HCT116 (cell line): ENCODE measurements around the gene IPP. TPM values are rescaled to one million over a fixed set of nuclear protein-coding genes. Genes with fewer than 3 reads are reported as not detected.

Source experiments
- ATAC-seq: fragments of 200-7000 bp; cut with Tn5 transposase; 2 replicates; pipeline ENCODE4 v1.9.1; 2020; ENCODE audit warnings: mild to moderate bottlenecking, moderate library complexity
- BruUV-seq: library from RNA; stranded (reverse); fragments of 400-500 nt; replicated peaks from 2 replicates; lab custom pipeline; 2021; lab: Mats Ljungman, UMichigan
- CTCF ChIA-PET: fragments of 300-600 bp; sonication (Branson Sonifier 250); formaldehyde crosslinking; loops from one replicate; lab custom pipeline; 2021; ENCODE audit warnings: antibody characterized with exemption; lab: Charles Lee
- POLR2A ChIA-PET: fragments of 300-600, 350-600 bp; sonication (Branson Sonifier 250); formaldehyde crosslinking; loops from one replicate; lab custom pipeline; 2021; ENCODE audit warnings: antibody characterized with exemption; lab: Charles Lee
- RAD21 ChIA-PET, 2 experiments: fragments of 300-600 bp; sonication (Branson Sonifier 250); formaldehyde crosslinking; loops; one replicate each; lab custom pipeline; 2023; ENCODE audit warnings: low total read pairs in 2 of 2; ENCODE audit not compliant: uncharacterized antibody in 2 of 2, unreplicated experiment in 2 of 2, low non-redundant PET in 1 of 2; lab: Charles Lee
- DNase-seq: peaks from one replicate; pipeline ENCODE4 v3.0.0-alpha.2; 2010; ENCODE audit warnings: low read depth, low spot score
- H2AFZ ChIP-seq: fragments of 200-600 bp; shearing (Covaris generic), sonication (generic); 2 replicates; pipeline ENCODE4 v1.6.1; 2017; ENCODE audit warnings: low read depth, mixed run types, mixed read lengths, antibody characterized with exemption, low read length; ENCODE audit not compliant: poor library complexity, severe bottlenecking
- H3K27ac ChIP-seq: 2 replicates; pipeline ENCODE4 v1.5.1; 2012; ENCODE audit warnings: low read depth, low read length
- H3K27me3 ChIP-seq: fragments of 200-600 bp; sonication (generic); 2 replicates; pipeline ENCODE4 v1.6.1; 2016; ENCODE audit warnings: mixed run types, low read length, mixed read lengths; ENCODE audit not compliant: insufficient read depth
- H3K36me3 ChIP-seq, 2 experiments: fragments of 200-500 bp in 1 of 2; fragments of 200-600 bp in 1 of 2; sonication (Bioruptor generic) in 1 of 2; sonication (generic) in 1 of 2; 2 replicates each; pipeline versions ENCODE4 v1.5.1 to v1.6.1; 2014 to 2016; ENCODE audit warnings: low read length in 2 of 2, inconsistent platforms in 1 of 2, mixed read lengths in 1 of 2, mixed run types in 1 of 2; ENCODE audit not compliant: insufficient read depth in 2 of 2, control insufficient read depth in 1 of 2
- H3K4me1 ChIP-seq, 2 experiments: fragments of 200-600 bp in 1 of 2; sonication (generic) in 1 of 2; 2 replicates each; pipeline versions ENCODE4 v1.5.1 to v1.6.1; 2012 to 2017; ENCODE audit warnings: low read length in 2 of 2, inconsistent platforms in 1 of 2, mild to moderate bottlenecking in 1 of 2, mixed read lengths in 1 of 2, mixed run types in 1 of 2, moderate library complexity in 1 of 2; ENCODE audit not compliant: insufficient read depth in 2 of 2, control insufficient read depth in 1 of 2
- H3K4me2 ChIP-seq: fragments of 200-600 bp; sonication (generic); 2 replicates; pipeline ENCODE4 v1.6.1; 2017; ENCODE audit warnings: mixed run types, low read length, mixed read lengths
- H3K4me3 ChIP-seq, 2 experiments: fragments of 200-600 bp in 1 of 2; sonication (generic) in 1 of 2; replicated peaks in 1 of 2; 2 replicates each; pipeline ENCODE4 v1.5.1; 2011 to 2016; ENCODE audit warnings: low read length in 2 of 2, control low read depth in 1 of 2, low read depth in 1 of 2, mild to moderate bottlenecking in 1 of 2, mixed read lengths in 1 of 2, mixed run types in 1 of 2
- H3K79me2 ChIP-seq: fragments of 200-600 bp; sonication (generic); 2 replicates; pipeline ENCODE4 v1.6.1; 2017; ENCODE audit warnings: mild to moderate bottlenecking, mixed run types, low read length, moderate library complexity, mixed read lengths; ENCODE audit not compliant: insufficient read depth
- H3K9ac ChIP-seq: fragments of 200-600 bp; sonication (generic); 2 replicates; pipeline ENCODE4 v1.6.1; 2016; ENCODE audit warnings: low read length, mixed read lengths
- H3K9me2 ChIP-seq: fragments of 200-600 bp; sonication (generic), shearing (Covaris generic); 2 replicates; pipeline ENCODE4 v1.6.1; 2017; ENCODE audit warnings: mixed run types, mild to moderate bottlenecking, moderate library complexity; ENCODE audit not compliant: insufficient read depth
- H3K9me3 ChIP-seq, 2 experiments: fragments of 200-500 bp in 1 of 2; fragments of 200-600 bp in 1 of 2; sonication (Bioruptor generic) in 1 of 2; sonication (generic) in 1 of 2; 2 replicates each; pipeline ENCODE4 v1.6.1; 2014 to 2017; ENCODE audit warnings: low read length in 2 of 2, mixed read lengths in 2 of 2, inconsistent platforms in 1 of 2, low read depth in 1 of 2, mild to moderate bottlenecking in 1 of 2, mixed run types in 1 of 2, moderate library complexity in 1 of 2; ENCODE audit not compliant: control insufficient read depth in 1 of 2, insufficient read depth in 1 of 2
- H4K20me1 ChIP-seq: fragments of 200-600 bp; sonication (generic), shearing (Covaris generic); 2 replicates; pipeline ENCODE4 v1.6.1; 2017; ENCODE audit warnings: mixed run types, mild to moderate bottlenecking, moderate library complexity; ENCODE audit not compliant: insufficient read depth
- EZH2phosphoT487 ChIP-seq: fragments of 200-600 bp; IDR thresholded peaks from 2 replicates; pipeline ENCODE4 v1.6.1; 2018; ENCODE audit warnings: antibody characterized with exemption, borderline replicate concordance
- POLR2A ChIP-seq: IDR thresholded peaks from 2 replicates; pipeline ENCODE4 v1.7.0; 2011; ENCODE audit warnings: borderline replicate concordance; ENCODE audit not compliant: insufficient read depth, insufficient read length; ENCODE audit errors: extremely low read depth
- SP1 ChIP-seq: IDR thresholded peaks from 2 replicates; pipeline ENCODE4 v1.6.1; 2012; ENCODE audit warnings: low read depth
- ZNF274 ChIP-seq: fragments of 200-500 bp; sonication (Bioruptor generic); IDR thresholded peaks from 2 replicates; pipeline ENCODE4 v1.6.1; 2014; ENCODE audit warnings: mild to moderate bottlenecking, low read depth, low read length, inconsistent platforms
- intact Hi-C: fragments of 100-400 bp; cut with micrococcal nuclease; formaldehyde crosslinking; loops from 2 replicates; pipeline ENCODE4 v1.10.0; 2022
- total RNA-seq: library from RNA; stranded (reverse); gene quantifications from one replicate; pipeline ENCODE4 v1.2.1, GENCODE V29; 2021; ENCODE audit not compliant: unreplicated experiment

The IPP gene
- total RNA-seq, 1 experiment from 2014 or later, result 13.8 TPM

GRCh38 chr1:45775794-45776193, 25.3 kb upstream of the IPP start:
- intact Hi-C loops, result no loop called here
- Histone ChIP-seq H3K9me2 (no peaks in the 10 kb centered on the region), H3K27me3 (no peaks in the 10 kb centered on the region), H3K36me3 (no peaks in the 10 kb centered on the region), H3K4me3 (no peak overlapping the region), H4K20me1 (no peaks in the 10 kb centered on the region), H3K9ac (no peak overlapping the region), H3K79me2 (no peaks in the 10 kb centered on the region), H3K4me1 (no peaks in the 10 kb centered on the region), H3K27ac (no peak overlapping the region), H3K4me2 (no peak overlapping the region), H2AFZ (no peak overlapping the region), H3K9me3 (no peaks in the 10 kb centered on the region)
- ChIA-PET POLR2A (no interaction called here), RAD21 (no interaction called here), CTCF (no interaction called here)
- DNase-seq, result no peak
- TF ChIP-seq ZNF274 (no peak), EZH2phosphoT487 (no peak), POLR2A (no peak)
- ATAC-seq, result no peak
- BruUV-seq, result no TSS peak

GRCh38 chr1:45772971-45773370, 22.5 kb upstream of the IPP start:
- H3K4me3 ChIP-seq, result no peak overlapping the region
- ATAC-seq, result no peak
- no peaks in the 10 kb centered on the region for H3K36me3 ChIP-seq
- no peak overlapping the region for H3K9ac ChIP-seq
- ChIA-PET POLR2A (no interaction called here), RAD21 (no interaction called here), CTCF (no interaction called here)
- no peak for DNase-seq
- no peaks in the 10 kb centered on the region for H3K9me3 ChIP-seq
- peak overlapping the region; percentile 45 for H2AFZ ChIP-seq
- no peak overlapping the region for H3K4me2 ChIP-seq
- H3K4me1 ChIP-seq, result no peaks in the 10 kb centered on the region; a peak in 1 of 4 replicates
- H3K79me2 ChIP-seq, result no peaks in the 10 kb centered on the region
- no peak overlapping the region for H3K27ac ChIP-seq
- intact Hi-C loops, result no loop called here
- H3K27me3 ChIP-seq, result no peaks in the 10 kb centered on the region
- TF ChIP-seq SP1, result no peak
- no peaks in the 10 kb centered on the region for H3K9me2 ChIP-seq
- BruUV-seq, result no TSS peak
- no peaks in the 10 kb centered on the region for H4K20me1 ChIP-seq
